Caco-2 (cell line): ENCODE results near the gene HTR1D. TPM values are rescaled to one million over a fixed set of nuclear protein-coding genes. Genes with fewer than 3 reads are reported as not detected.

Experiments used
- BruUV-seq: library from RNA; stranded (reverse); fragments of 400-500 nt; replicated peaks from 2 replicates; lab custom pipeline; 2021; lab: Mats Ljungman, UMichigan
- CTCF ChIA-PET: fragments of 300-600 bp; sonication (Branson Sonifier 250); formaldehyde crosslinking; loops from one replicate; lab custom pipeline; 2022; ENCODE audit warnings: antibody characterized with exemption; lab: Charles Lee
- POLR2A ChIA-PET: fragments of 300-600 bp; sonication (Branson Sonifier 250); formaldehyde crosslinking; loops from one replicate; lab custom pipeline; 2022; ENCODE audit warnings: antibody characterized with exemption; lab: Charles Lee
- DNase-seq, 2 experiments: peaks; one replicate each; pipeline versions ENCODE4 v3.0.0 to v3.0.0-alpha.2; 2020 to 2022
- H3K27me3 ChIP-seq: replicated peaks from 2 replicates; pipeline ENCODE4 v1.6.0; 2011; ENCODE audit warnings: low read length; ENCODE audit not compliant: control insufficient read depth, insufficient read depth
- H3K36me3 ChIP-seq: 2 replicates; pipeline ENCODE4 v1.5.1; 2011; ENCODE audit warnings: low read length; ENCODE audit not compliant: control insufficient read depth, insufficient read depth
- H3K4me1 ChIP-seq: fragments of 250-450 bp; sonication (Bioruptor Pico); 2 replicates; pipeline ENCODE4 v1.5.1; 2020; ENCODE audit warnings: mild to moderate bottlenecking
- H3K4me3 ChIP-seq: 2 replicates; pipeline ENCODE4 v1.5.1; 2011; ENCODE audit warnings: low read depth, mild to moderate bottlenecking, control low read depth, low read length
- H3K9me3 ChIP-seq: fragments of 250-450 bp; sonication (Bioruptor Pico); 2 replicates; pipeline ENCODE4 v1.5.1; 2020; ENCODE audit warnings: mild to moderate bottlenecking, moderate library complexity
- H3K27ac Mint-ChIP-seq: one replicate; pipeline ENCODE4 v1.8.0; 2022; ENCODE audit warnings: mixed read lengths; ENCODE audit not compliant: unreplicated experiment
- H3K27me3 Mint-ChIP-seq: one replicate; pipeline ENCODE4 v1.8.0; 2022; ENCODE audit warnings: mixed read lengths; ENCODE audit not compliant: insufficient read depth, unreplicated experiment
- H3K36me3 Mint-ChIP-seq: one replicate; pipeline ENCODE4 v1.8.0; 2022; ENCODE audit warnings: mild to moderate bottlenecking, mixed read lengths; ENCODE audit not compliant: insufficient read depth, unreplicated experiment
- H3K4me1 Mint-ChIP-seq: one replicate; pipeline ENCODE4 v1.8.0; 2022; ENCODE audit warnings: low read depth, mixed read lengths; ENCODE audit not compliant: unreplicated experiment
- H3K4me3 Mint-ChIP-seq: one replicate; pipeline ENCODE4 v1.8.0; 2022; ENCODE audit warnings: mild to moderate bottlenecking, moderate library complexity, mixed read lengths; ENCODE audit not compliant: unreplicated experiment
- H3K9me3 Mint-ChIP-seq: one replicate; pipeline ENCODE4 v1.8.0; 2022; ENCODE audit warnings: mixed read lengths; ENCODE audit not compliant: unreplicated experiment
- CTCF ChIP-seq, 2 experiments: fragments of 200-600 bp in 1 of 2; IDR thresholded peaks; 1 replicate in 1 of 2; 2 replicates in 1 of 2; pipeline versions ENCODE4 v1.5.1 to v1.8.0; 2011 to 2022; ENCODE audit warnings: antibody characterized with exemption in 1 of 2, control low read depth in 1 of 2, inconsistent platforms in 1 of 2, low read depth in 1 of 2, low read length in 1 of 2, mild to moderate bottlenecking in 1 of 2, moderate library complexity in 1 of 2; ENCODE audit not compliant: insufficient read depth in 1 of 2, severe bottlenecking in 1 of 2, unreplicated experiment in 1 of 2
- intact Hi-C: fragments of 100-400 bp; cut with micrococcal nuclease; formaldehyde crosslinking; loops from one replicate; pipeline ENCODE4 v1.10.0; 2022; ENCODE audit not compliant: unreplicated experiment
- total RNA-seq: library from RNA; stranded (reverse); gene quantifications from 2 replicates; pipeline ENCODE4 v1.2.3, GENCODE V29; 2022

Gene HTR1D
- total RNA-seq, 1 experiment from 2014 or later: 8.7 TPM

- ChIA-PET CTCF (interaction anchor here (0.6 kb wide), 1 partner anchor 233 kb away, joined by 4 read pairs; no protein-coding TSS in a partner anchor), POLR2A (no interaction called here)
- no peaks in the 10 kb centered on the region for H3K9me3 ChIP-seq
- H3K27me3 ChIP-seq: no peaks in the 10 kb centered on the region
- TF ChIP-seq CTCF (IDR thresholded peaks at IDR 0.05; ENCODE audit: insufficient read depth in 1 of 2, low read depth in 1 of 2, low read length in 1 of 2, severe bottlenecking in 1 of 2, unreplicated experiment in 1 of 2): no peak
- H3K36me3 Mint-ChIP-seq: peaks cover 2% of the 10 kb centered on the region
- H3K9me3 Mint-ChIP-seq: no peaks in the 10 kb centered on the region
- BruUV-seq: no TSS peak
- no peak overlapping the region for H3K27ac Mint-ChIP-seq
- no peaks in the 10 kb centered on the region; the same call in 1 of the 2 replicates for H3K36me3 ChIP-seq
- H3K27me3 Mint-ChIP-seq: no peaks in the 10 kb centered on the region
- H3K4me1 Mint-ChIP-seq: peaks cover 6% of the 10 kb centered on the region
- H3K4me3 ChIP-seq: no peak overlapping the region
- intact Hi-C loops: no loop called here
- no peak for DNase-seq
- H3K4me3 Mint-ChIP-seq: no peak overlapping the region
- H3K4me1 ChIP-seq: no peaks in the 10 kb centered on the region
Observed at GRCh38 chr1:23210963-23211362, 6.3 kb downstream of the HTR1D start.

- Mint-ChIP-seq H3K36me3 (peaks cover 5% of the 10 kb centered on the region), H3K4me1 (peaks cover 6% of the 10 kb centered on the region), H3K27ac (no peak overlapping the region), H3K4me3 (no peak overlapping the region), H3K9me3 (no peaks in the 10 kb centered on the region), H3K27me3 (no peaks in the 10 kb centered on the region)
- Histone ChIP-seq H3K9me3 (no peaks in the 10 kb centered on the region), H3K4me1 (no peaks in the 10 kb centered on the region), H3K4me3 (no peak overlapping the region), H3K27me3 (no peaks in the 10 kb centered on the region), H3K36me3 (no peaks in the 10 kb centered on the region)
- ChIA-PET CTCF (no interaction called here), POLR2A (no interaction called here)
- peak; percentile 49 to 52 for DNase-seq
- TF ChIP-seq CTCF (IDR thresholded peaks at IDR 0.05; ENCODE audit: insufficient read depth in 1 of 2, low read depth in 1 of 2, low read length in 1 of 2, severe bottlenecking in 1 of 2, unreplicated experiment in 1 of 2): peak; percentile 32 to 38
- intact Hi-C loops: no loop called here
- BruUV-seq: no TSS peak
Observed at GRCh38 chr1:23210351-23210785, 6.9 kb downstream of the HTR1D start.

GRCh38 chr1:23209770-23210169 lies 7.5 kb downstream of the HTR1D start:
- ChIA-PET CTCF (no interaction called here), POLR2A (no interaction called here)
- Histone ChIP-seq H3K4me1 (no peaks in the 10 kb centered on the region), H3K4me3 (no peak overlapping the region), H3K27me3 (no peaks in the 10 kb centered on the region), H3K9me3 (no peaks in the 10 kb centered on the region), H3K36me3 (no peaks in the 10 kb centered on the region)
- BruUV-seq: no TSS peak
- peaks cover 5% of the 10 kb centered on the region for H3K36me3 Mint-ChIP-seq
- no peaks in the 10 kb centered on the region for H3K27me3 Mint-ChIP-seq
- H3K27ac Mint-ChIP-seq: no peak overlapping the region
- intact Hi-C loops: no loop called here
- no peak overlapping the region for H3K4me3 Mint-ChIP-seq
- no peak for DNase-seq
- TF ChIP-seq CTCF (IDR thresholded peaks at IDR 0.05; ENCODE audit: insufficient read depth in 1 of 2, low read depth in 1 of 2, low read length in 1 of 2, severe bottlenecking in 1 of 2, unreplicated experiment in 1 of 2): no peak
- no peaks in the 10 kb centered on the region for H3K9me3 Mint-ChIP-seq
- H3K4me1 Mint-ChIP-seq: peaks cover 3% of the 10 kb centered on the region
